GM12878 (cell line): ENCODE data around the gene CFAP20. TPM values are rescaled to one million over a fixed set of nuclear protein-coding genes. Genes with fewer than 3 reads are reported as not detected.

Experiments
- ATAC-seq: fragments of 200-7000 bp; cut with Tn5 transposase; 3 replicates; pipeline ENCODE4 v1.9.1; 2020; ENCODE audit warnings: mild to moderate bottlenecking, moderate library complexity
- BruUV-seq: library from RNA; stranded (reverse); fragments of 400-500 nt; replicated peaks from 2 replicates; lab custom pipeline; 2021; lab: Mats Ljungman, UMichigan
- CTCF ChIA-PET: fragments of 300-600 bp; sonication (Branson Sonifier 250); formaldehyde crosslinking; extraction: SDS; loops from one replicate; lab custom pipeline; 2021; ENCODE audit warnings: inconsistent platforms; lab: Yijun Ruan, JAX
- POLR2A ChIA-PET: fragments of 350-600 bp; formaldehyde crosslinking; extraction: SDS; loops from one replicate; lab custom pipeline; 2021; ENCODE audit warnings: inconsistent platforms; lab: Charles Lee
- RAD21 ChIA-PET: fragments of 300-600 bp; sonication (Branson Sonifier 250); formaldehyde crosslinking; loops from one replicate; lab custom pipeline; 2023; ENCODE audit warnings: antibody characterized with exemption; ENCODE audit not compliant: unreplicated experiment; lab: Charles Lee
- SMC1A ChIA-PET: fragments of 300-600 bp; sonication (Branson Sonifier 250); formaldehyde crosslinking; loops from one replicate; lab custom pipeline; 2023; ENCODE audit not compliant: unreplicated experiment, uncharacterized antibody; lab: Charles Lee
- DNase-seq: peaks from one replicate; pipeline ENCODE4 v3.0.0-alpha.2; 2011; ENCODE audit warnings: low read depth, low spot score
- FAIRE-seq: peaks from 3 replicates; lab custom pipeline; 2011; peaks lifted over from hg19 to GRCh38; lab: Jason Lieb, UNC
- H2AFZ ChIP-seq: 2 replicates; pipeline ENCODE4 v1.6.0; 2011; ENCODE audit warnings: low read depth, low read length, control low read depth; ENCODE audit not compliant: control insufficient read depth
- H3K27ac ChIP-seq: 2 replicates; pipeline ENCODE4 v1.5.1; 2011; ENCODE audit warnings: control low read depth; ENCODE audit not compliant: control insufficient read depth, insufficient read depth
- H3K27me3 ChIP-seq, 2 experiments: replicated peaks in 1 of 2; 2 replicates each; pipeline versions ENCODE4 v1.6.0 to v1.6.1; 2011; ENCODE audit warnings: low read length in 1 of 2; ENCODE audit not compliant: control insufficient read depth in 2 of 2, insufficient read depth in 2 of 2
- H3K36me3 ChIP-seq, 2 experiments: 2 replicates each; pipeline ENCODE4 v1.5.1; 2011; ENCODE audit warnings: low read length in 1 of 2; ENCODE audit not compliant: control insufficient read depth in 2 of 2, insufficient read depth in 2 of 2
- H3K4me1 ChIP-seq: 2 replicates; pipeline ENCODE4 v1.6.1; 2011; ENCODE audit warnings: mild to moderate bottlenecking, low read length, moderate library complexity, mixed read lengths; ENCODE audit not compliant: control insufficient read depth, insufficient read depth
- H3K4me2 ChIP-seq: 2 replicates; pipeline ENCODE4 v1.6.0; 2011; ENCODE audit warnings: control low read depth; ENCODE audit not compliant: control insufficient read depth, insufficient read depth
- H3K4me3 ChIP-seq: fragments of 200-600 bp; sonication (generic); 2 replicates; pipeline ENCODE4 v1.5.1; 2016
- H3K79me2 ChIP-seq: 2 replicates; pipeline ENCODE4 v1.6.0; 2011; ENCODE audit warnings: low read length; ENCODE audit not compliant: control insufficient read depth, insufficient read depth
- H3K9ac ChIP-seq: 2 replicates; pipeline ENCODE4 v1.8.0; 2011; ENCODE audit warnings: low read length, control low read depth, mixed read lengths; ENCODE audit not compliant: control insufficient read depth, insufficient read depth
- H3K9me3 ChIP-seq: replicated peaks from 3 replicates; pipeline ENCODE4 v1.5.1; 2011; ENCODE audit warnings: mild to moderate bottlenecking, low read length; ENCODE audit not compliant: control insufficient read depth, insufficient read depth
- H4K20me1 ChIP-seq: 2 replicates; pipeline ENCODE4 v1.6.0; 2011; ENCODE audit not compliant: control insufficient read depth, insufficient read depth
- MXI1 ChIP-seq: fragments of 150-350 bp; IDR thresholded peaks from 2 replicates; pipeline ENCODE4 v1.6.1; 2011; ENCODE audit warnings: low read depth, mild to moderate bottlenecking, inconsistent platforms, low read length, improper control_type of control experiment
- WGBS: methylation state at CpG from one replicate; pipeline ENCODE4 v1.1.6; 2016; ENCODE audit warnings: low lambda C conversion rate; ENCODE audit not compliant: insufficient replicate concordance, insufficient coverage; ENCODE audit errors: missing lambda C conversion rate; 5-methylcytosine and 5-hydroxymethylcytosine counted together
- in situ Hi-C: fragments of 300-500 bp; cut with MboI; formaldehyde crosslinking; loops from 9 replicates; pipeline ENCODE4 v1.14.3; 2018; ENCODE audit warnings: mixed read lengths
- intact Hi-C: fragments of 100-400 bp; cut with micrococcal nuclease; formaldehyde crosslinking; loops from one replicate; pipeline ENCODE4 v1.14.2; 2022; ENCODE audit not compliant: unreplicated experiment
- polyA plus RNA-seq, 11 experiments: library from polyadenylated mRNA; depleted of rRNA in 4 of 11; unstranded in 6 of 11; stranded (reverse) in 5 of 11; fragments of >200 nt; fragmentation: Nextera tagmentation in 4 of 11; fragmentation: Illumina TruSeq in 1 of 11; extraction: Ambion mirVana in 4 of 11; extraction: Trizol in 1 of 11; gene quantifications; 1 replicate in 1 of 11; 2 replicates in 10 of 11; pipeline versions ENCODE4 v1.2.1 to v1.2.3, GENCODE V29; 2011 to 2016; ENCODE audit warnings: inconsistent platforms in 2 of 11, missing spikeins in 2 of 11, low read depth in 1 of 11
- total RNA-seq, 4 experiments: library from RNA; depleted of rRNA in 3 of 4; stranded (reverse); fragments of >200 nt in 3 of 4; fragmentation: Illumina TruSeq in 1 of 4; extraction: Trizol in 1 of 4; gene quantifications; 2 replicates each; pipeline versions ENCODE4 v1.2.1 to v1.2.3, GENCODE V29; 2013 to 2021
- TF ChIP-seq, protein P1 (sequence below): fragments of 450-650 bp; formaldehyde crosslinking; IDR thresholded peaks from 2 replicates; pipeline ENCODE4 v1.5.0; 2022; ENCODE audit warnings: mild to moderate bottlenecking, missing genetic modification characterization

Gene CFAP20
- total and polyA plus RNA-seq, 10 of the 15 experiments (the other 5 are each of a cell fraction or from before 2014, with no cell fraction given), result 10.9 to 61.7 (median 46.2) TPM

DNA sequence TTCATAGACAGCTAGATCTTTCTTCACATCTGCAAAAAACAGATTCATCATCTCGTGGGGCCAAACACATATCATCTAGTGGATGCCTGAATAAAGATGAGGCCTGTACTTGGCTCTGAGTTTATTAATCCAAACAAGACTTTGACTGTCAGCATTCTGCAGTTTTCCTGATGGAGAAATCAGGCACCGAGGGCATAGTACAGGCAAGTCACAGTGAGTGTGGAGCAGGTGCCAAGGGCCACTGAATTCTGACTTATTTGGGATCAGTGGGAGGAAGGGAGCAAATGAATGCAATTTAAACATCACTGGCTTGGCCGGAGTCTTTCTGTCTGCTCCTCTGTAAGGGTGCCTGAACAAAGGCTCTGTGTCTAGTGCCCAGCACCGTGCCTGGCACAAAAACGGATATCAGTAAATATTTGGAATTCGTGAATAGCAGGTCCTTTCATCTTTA lies 975 bp downstream of the CFAP20 start:
- CTCF ChIA-PET, result interaction anchor here (0.7 to 13.7 kb wide), 16 partner anchors 8 to 178 kb away, joined by 3 to 186 read pairs (median 5); a partner anchor contains a TSS
- no TSS peak for BruUV-seq
- RAD21 ChIA-PET, result interaction anchor here (0.7 to 6.6 kb wide), 8 partner anchors 25 to 179 kb away, joined by 3 to 30 read pairs (median 4); a partner anchor contains a TSS

More for the DNA sequence above, 975 bp downstream of the CFAP20 start:
- intact Hi-C loops (loop anchor here (2.0 to 10.0 kb wide), 5 partner anchors 103 to 683 kb away; partner anchors contain the start of genes CIAPIN1, CNOT1, COQ9 and MMP15), in situ Hi-C loops (loop anchor here (5.0 kb wide), 1 partner anchor 106 kb away; no protein-coding TSS in a partner anchor)
- ChIA-PET SMC1A (interaction anchor here (0.6 to 3.9 kb wide), 10 partner anchors 25 to 269 kb away, joined by 3 to 25 read pairs (median 6); no protein-coding TSS in a partner anchor), POLR2A (interaction anchor here (1.5 kb wide), 1 partner anchor 31 kb away, joined by 6 read pairs; no protein-coding TSS in a partner anchor)
- FAIRE-seq (no peak), ATAC-seq (no peak), DNase-seq (no peak)
- Histone ChIP-seq H3K79me2 (peaks cover 54% of the 10 kb centered on the region), H3K9me3 (no peaks in the 10 kb centered on the region), H3K27me3 (no peaks in the 10 kb centered on the region), H3K4me2 (peak overlapping the region; percentile 99), H3K4me1 (peaks cover 16% of the 10 kb centered on the region), H4K20me1 (peaks cover 5% of the 10 kb centered on the region; the same call in 1 of the 2 replicates), H3K4me3 (peak overlapping the region; percentile 85), H2AFZ (peak overlapping the region; percentile 15; the same call in 1 of the 2 replicates), H3K9ac (peak overlapping the region; percentile 70), H3K36me3 (peaks cover 0 to 4% of the 10 kb centered on the region in 2 experiments; a peak in 1 of 4 replicates), H3K27ac (0 out of 2 replicates have a peak overlapping the region, but pooled peaks have one; percentile 11)
- WGBS, result 38% methylated on average over 6 of the region's 6 CpGs
- TF ChIP-seq MXI1, result 0 out of 2 replicates have a peak, but pooled peaks have one; percentile 32
- TF ChIP-seq, protein P1, sequence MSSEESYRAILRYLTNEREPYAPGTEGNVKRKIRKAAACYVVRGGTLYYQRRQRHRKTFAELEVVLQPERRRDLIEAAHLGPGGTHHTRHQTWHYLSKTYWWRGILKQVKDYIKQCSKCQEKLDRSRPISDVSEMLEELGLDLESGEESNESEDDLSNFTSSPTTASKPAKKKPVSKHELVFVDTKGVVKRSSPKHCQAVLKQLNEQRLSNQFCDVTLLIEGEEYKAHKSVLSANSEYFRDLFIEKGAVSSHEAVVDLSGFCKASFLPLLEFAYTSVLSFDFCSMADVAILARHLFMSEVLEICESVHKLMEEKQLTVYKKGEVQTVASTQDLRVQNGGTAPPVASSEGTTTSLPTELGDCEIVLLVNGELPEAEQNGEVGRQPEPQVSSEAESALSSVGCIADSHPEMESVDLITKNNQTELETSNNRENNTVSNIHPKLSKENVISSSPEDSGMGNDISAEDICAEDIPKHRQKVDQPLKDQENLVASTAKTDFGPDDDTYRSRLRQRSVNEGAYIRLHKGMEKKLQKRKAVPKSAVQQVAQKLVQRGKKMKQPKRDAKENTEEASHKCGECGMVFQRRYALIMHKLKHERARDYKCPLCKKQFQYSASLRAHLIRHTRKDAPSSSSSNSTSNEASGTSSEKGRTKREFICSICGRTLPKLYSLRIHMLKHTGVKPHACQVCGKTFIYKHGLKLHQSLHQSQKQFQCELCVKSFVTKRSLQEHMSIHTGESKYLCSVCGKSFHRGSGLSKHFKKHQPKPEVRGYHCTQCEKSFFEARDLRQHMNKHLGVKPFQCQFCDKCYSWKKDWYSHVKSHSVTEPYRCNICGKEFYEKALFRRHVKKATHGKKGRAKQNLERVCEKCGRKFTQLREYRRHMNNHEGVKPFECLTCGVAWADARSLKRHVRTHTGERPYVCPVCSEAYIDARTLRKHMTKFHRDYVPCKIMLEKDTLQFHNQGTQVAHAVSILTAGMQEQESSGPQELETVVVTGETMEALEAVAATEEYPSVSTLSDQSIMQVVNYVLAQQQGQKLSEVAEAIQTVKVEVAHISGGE (CRISPR knock-in tag), result no peak
